NOMO-1 (cell line): Measurements from ENCODE around the gene VAT1.
A peak's percentile ranks its signal among the peaks of the same experiment; 100 is the strongest.
"Not testable (repeated sequence)": the region's sequence is repeated elsewhere in the genome, so short reads cannot be mapped to it uniquely, and the experiment has no call there.

Experiments
- DNase-seq, 2 experiments: peaks; one replicate each; lab custom pipeline; 2025; ENCODE audit not compliant: unreplicated experiment in 2 of 2; lab: John Stamatoyannopoulos, UW

Gene VAT1

DNA sequence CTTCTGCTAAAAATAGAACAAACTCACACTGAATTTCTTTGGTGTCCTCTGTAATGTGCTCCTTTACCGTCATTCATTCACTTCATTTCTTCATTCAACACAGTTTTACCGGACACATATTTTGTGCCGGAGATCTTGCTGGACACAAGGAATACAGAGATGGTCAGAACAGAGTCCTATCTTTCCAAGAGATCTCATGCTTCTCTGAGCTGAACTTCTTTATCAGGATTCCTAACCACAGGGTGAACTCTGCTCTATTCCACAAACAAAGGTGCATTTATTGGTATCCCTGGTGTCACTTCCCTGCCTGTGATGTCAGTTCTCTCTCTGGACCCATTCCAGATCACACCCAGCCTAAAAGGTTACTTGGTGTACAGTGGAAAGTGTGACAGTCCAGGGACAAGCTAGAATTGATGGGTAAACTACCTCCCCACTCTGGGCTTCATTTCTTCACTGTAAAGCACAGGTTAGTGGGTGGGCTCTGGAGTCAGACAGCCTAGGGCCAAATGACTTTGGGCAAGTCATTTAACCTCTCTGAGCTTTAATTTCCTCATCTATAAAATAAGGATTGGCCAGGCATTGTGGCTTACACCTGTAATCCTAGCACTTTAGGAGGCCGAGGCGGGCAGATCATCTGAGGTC, 11.4 kb downstream of the VAT1 start:
- DNase-seq: no peak

- peak; percentile 85 to 88 for DNase-seq
These were observed 15.3 kb downstream of the VAT1 start, which contains the start of gene IFI35 for GRCh38 chr17:43006639-43007551. TSS of gene IFI35 (plus strand) at chr17:43006784. CDS start at chr17:43006948, 164 bp downstream.

GRCh38 chr17:43003542-43004172, 18.5 kb downstream of the VAT1 start:
- DNase-seq: no peak

GRCh38 chr17:43000894-43001293, 21.3 kb downstream of the VAT1 start:
- DNase-seq: not testable (repeated sequence)

DNA sequence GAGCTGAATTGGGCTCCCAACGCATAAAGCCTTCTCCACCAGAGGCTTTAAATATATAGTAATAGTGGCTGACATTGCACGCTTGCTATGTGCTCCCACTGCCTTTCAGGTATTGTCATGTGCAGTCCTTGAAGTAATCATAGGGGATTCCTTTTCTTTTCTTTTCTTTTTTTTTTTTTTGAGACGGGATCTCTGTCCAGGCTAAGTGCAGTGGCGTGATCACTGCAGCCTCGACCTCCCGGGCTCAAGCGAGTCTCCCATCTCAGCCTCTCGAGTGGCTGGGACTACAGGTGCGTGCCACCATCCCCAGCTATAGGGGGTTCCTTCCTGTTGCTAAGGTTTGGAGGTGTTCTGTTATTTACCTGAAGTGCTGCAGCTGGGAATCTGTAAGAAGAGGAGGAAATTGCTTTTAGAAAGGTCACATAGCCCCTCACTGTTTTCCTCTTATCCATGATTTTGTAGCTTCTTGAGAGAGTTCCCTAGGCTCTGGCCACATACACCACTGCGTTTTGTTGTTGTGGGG, 23.1 kb downstream of the VAT1 start:
- no peak for DNase-seq

GRCh38 chr17:42997984-42998938, 23.9 kb downstream of the VAT1 start, which contains the start of gene RPL27:
TSS of gene RPL27 (plus strand) at chr17:42998419. CDS start at chr17:42998751, 332 bp downstream.
- peak; percentile 99 for DNase-seq

GRCh38 chr17:42997390-42997983, 24.7 kb downstream of the VAT1 start:
- no peak for DNase-seq

- not testable (repeated sequence) for DNase-seq
These were observed 28.3 kb downstream of the VAT1 start for GRCh38 chr17:42993913-42994312.

- DNase-seq: no peak
These were observed 29.3 kb downstream of the VAT1 start for GRCh38 chr17:42992872-42993271.

- no peak for DNase-seq
These were observed 30.7 kb downstream of the VAT1 start for GRCh38 chr17:42991471-42991870.

- DNase-seq: no peak
These were observed 32.2 kb downstream of the VAT1 start for GRCh38 chr17:42989726-42990652.

DNA sequence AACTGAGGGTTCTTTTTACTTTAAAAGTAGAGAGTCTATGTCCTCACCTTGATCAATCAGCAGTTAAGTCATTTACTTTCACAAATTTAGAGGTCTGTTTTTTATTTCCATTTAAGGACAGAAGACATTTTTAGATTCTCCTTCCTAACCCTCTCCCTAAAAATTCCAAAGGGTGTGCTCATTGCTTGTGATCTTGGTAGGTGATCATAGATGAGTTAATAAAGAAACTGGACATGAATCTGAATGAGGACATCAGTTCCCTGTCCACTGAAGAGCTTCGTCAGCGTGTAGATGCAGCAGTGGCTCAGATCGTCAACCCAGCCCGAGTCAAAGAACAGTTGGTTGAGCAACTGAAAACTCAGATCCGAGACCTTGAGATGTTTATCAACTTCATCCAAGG, 33.0 kb downstream of the VAT1 start:
- DNase-seq: no peak

- peak; percentile 85 to 96 for DNase-seq
These were observed 37.0 kb downstream of the VAT1 start for GRCh38 chr17:42985225-42985624.

GRCh38 chr17:42982266-42982665, 39.9 kb downstream of the VAT1 start:
- DNase-seq: no peak

DNA sequence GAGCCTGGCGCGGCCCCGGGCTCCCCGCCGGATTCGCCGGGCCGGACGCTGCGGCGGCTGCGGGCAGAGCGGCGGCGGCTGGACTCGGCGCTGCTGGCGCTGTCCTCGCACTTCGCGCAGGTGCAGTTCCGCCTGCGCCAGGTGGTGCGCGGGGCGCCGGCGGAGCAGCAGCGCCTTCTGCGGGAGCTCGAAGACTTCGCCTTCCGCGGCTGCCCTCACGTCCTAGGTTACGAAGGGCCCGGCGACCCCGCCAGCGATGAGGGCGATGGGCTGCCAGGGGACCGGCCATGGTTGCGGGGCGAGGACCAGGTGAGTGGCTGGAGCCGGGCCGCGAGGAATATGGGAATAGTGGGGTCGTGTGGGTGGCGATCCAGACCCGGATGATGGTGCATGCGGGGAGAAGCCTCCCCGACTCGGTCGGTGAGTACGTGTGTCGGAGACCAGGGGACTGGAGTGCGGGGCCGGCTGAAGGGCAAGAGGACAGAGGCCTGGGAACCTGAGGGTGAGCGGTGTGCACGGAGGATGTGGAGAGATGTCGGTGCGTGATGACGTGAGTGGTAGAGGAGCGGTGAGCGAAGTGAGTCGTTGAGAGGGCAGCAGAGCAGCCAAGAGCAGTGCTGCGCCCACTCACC, 41.3 kb downstream of the VAT1 start:
- peak; percentile 35 to 40 for DNase-seq

- DNase-seq: peak; percentile 61 to 80
These were observed 41.9 kb downstream of the VAT1 start, which contains the start of gene RUNDC1 for GRCh38 chr17:42980274-42980765. TSS of gene RUNDC1 (plus strand) at chr17:42980565. CDS start at chr17:42980577, 12 bp downstream.

- DNase-seq: peak in 1 of 2 experiments; percentile 40
These were observed 42.5 kb downstream of the VAT1 start, which contains the start of gene PTGES3L for GRCh38 chr17:42979511-42980273. TSS of gene PTGES3L (minus strand) at chr17:42980080. CDS start at chr17:42980053, 27 bp downstream.
